Measurements from ENCODE around the gene COL15A1.

Gene COL15A1

DNA sequence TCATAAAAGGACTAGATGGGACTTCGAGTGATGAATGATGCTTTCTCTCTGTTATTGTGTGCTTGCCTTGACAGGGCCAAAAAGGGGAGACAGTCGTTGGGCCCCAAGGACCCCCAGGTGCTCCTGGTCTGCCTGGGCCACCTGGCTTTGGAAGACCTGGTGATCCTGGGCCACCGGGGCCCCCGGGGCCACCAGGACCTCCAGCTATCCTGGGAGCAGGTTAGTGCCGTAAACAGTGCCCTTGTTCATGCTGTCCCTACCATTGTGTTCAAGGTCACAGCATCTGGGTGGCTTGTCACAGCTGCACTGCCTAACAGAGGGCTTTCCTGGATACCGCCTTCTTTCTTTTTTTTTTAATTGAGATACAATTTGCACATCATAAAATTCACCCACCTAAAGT, 112.5 kb downstream of the COL15A1 start:
- TF ChIP-seq, protein P1, sequence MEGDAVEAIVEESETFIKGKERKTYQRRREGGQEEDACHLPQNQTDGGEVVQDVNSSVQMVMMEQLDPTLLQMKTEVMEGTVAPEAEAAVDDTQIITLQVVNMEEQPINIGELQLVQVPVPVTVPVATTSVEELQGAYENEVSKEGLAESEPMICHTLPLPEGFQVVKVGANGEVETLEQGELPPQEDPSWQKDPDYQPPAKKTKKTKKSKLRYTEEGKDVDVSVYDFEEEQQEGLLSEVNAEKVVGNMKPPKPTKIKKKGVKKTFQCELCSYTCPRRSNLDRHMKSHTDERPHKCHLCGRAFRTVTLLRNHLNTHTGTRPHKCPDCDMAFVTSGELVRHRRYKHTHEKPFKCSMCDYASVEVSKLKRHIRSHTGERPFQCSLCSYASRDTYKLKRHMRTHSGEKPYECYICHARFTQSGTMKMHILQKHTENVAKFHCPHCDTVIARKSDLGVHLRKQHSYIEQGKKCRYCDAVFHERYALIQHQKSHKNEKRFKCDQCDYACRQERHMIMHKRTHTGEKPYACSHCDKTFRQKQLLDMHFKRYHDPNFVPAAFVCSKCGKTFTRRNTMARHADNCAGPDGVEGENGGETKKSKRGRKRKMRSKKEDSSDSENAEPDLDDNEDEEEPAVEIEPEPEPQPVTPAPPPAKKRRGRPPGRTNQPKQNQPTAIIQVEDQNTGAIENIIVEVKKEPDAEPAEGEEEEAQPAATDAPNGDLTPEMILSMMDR (IDR thresholded peaks at IDR 0.05; ENCODE audit: low read depth, low read length) = no peak
- DNase-seq (ENCODE audit: low read depth in 2 of 2) = no peak
- H3K4me3 ChIP-seq (replicated peaks in 1 of 2; ENCODE audit: low read depth in 2 of 2, low read length in 2 of 2) = no peak overlapping the region

DNA sequence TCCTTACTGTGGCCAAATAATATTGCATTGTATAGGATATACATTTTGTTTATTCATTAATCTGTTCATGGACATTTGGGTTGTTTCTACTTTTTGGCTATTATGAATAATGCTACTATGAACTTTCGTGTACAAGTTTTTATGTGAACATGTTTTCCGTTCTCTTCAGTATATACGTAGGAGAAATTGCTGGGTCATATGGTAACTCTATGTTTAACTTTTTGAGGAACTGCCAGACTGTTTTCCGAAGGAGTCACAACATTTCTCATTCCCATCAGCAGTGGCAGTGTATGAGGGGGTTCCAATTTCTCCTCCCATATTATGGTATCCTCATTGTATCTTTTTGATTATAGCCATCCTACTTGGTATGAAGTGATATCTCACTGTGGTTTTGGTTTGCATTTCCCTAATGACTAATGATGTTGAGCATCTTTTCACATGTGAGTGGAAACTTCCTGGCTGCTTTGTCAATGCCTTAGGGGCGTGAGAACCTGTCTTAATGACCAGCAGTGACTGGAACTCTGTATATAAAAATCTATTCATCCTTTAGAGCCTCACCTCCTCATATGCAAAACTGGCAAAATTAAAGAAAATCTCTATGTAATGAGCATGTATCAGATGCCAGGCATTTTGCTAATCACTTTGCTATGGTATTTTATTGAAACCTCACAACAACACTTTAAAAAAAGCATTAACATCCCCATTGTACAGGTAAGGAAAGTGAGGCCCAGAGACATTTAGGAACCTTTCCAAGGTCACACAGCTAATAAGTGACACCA, 113.4 kb downstream of the COL15A1 start:
- peak; percentile 70 to 80 for DNase-seq (ENCODE audit: low read depth in 2 of 2)
- TF ChIP-seq, protein P1 (IDR thresholded peaks at IDR 0.05; ENCODE audit: low read depth, low read length) = no peak
- no peak overlapping the region for H3K4me3 ChIP-seq (replicated peaks in 1 of 2; ENCODE audit: low read depth in 2 of 2, low read length in 2 of 2)

DNA sequence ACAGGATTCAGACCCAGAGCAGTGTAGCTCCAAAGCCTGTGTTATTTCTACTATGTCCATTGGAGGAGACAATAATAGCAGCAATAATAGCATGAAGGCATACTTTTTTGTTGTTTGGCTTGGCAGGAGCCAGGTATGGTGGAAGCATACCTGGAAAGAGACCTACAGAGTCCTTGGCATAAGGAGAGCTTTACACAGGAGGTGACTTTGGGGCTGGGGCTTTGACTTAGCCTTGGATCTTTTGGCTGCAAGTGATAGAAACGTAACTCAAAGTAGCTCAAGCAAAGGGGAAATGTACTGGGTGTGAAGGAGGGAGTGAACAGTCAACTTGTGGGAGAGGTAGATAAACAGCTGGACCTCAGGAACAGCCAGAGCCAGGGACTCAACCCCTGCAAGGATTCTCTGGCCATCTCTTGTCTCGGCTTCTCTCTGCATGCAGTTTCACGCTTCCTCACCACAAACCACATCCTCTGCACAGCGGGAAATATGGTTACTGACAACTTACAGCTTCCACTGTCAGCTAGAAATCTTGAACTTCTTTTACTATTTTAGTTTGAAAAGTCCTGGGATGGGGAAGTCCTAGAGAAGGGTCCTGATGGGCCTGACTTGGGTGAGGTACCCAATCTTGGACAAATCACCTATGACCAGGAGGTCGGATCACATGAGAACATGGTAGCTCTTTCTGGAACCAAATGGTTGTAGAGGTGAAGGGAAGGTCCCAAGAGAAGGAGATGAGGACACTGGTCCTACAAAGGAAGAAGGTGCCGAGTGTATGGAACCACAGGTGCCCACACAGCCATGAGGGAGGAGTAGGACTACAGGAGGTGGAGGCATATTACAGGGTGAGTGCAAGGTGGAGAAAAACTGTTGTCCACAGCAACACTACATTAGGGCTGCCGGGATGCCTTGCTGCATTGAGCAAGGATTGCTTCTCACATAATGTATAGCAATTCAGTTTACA, 114.2 kb downstream of the COL15A1 start:
- TF ChIP-seq, protein P1 (IDR thresholded peaks at IDR 0.05; ENCODE audit: low read depth, low read length) = no peak
- DNase-seq (ENCODE audit: low read depth in 2 of 2) = peak; percentile 64 to 65
- no peak overlapping the region for H3K4me3 ChIP-seq (replicated peaks in 1 of 2; ENCODE audit: low read depth in 2 of 2, low read length in 2 of 2)

DNA sequence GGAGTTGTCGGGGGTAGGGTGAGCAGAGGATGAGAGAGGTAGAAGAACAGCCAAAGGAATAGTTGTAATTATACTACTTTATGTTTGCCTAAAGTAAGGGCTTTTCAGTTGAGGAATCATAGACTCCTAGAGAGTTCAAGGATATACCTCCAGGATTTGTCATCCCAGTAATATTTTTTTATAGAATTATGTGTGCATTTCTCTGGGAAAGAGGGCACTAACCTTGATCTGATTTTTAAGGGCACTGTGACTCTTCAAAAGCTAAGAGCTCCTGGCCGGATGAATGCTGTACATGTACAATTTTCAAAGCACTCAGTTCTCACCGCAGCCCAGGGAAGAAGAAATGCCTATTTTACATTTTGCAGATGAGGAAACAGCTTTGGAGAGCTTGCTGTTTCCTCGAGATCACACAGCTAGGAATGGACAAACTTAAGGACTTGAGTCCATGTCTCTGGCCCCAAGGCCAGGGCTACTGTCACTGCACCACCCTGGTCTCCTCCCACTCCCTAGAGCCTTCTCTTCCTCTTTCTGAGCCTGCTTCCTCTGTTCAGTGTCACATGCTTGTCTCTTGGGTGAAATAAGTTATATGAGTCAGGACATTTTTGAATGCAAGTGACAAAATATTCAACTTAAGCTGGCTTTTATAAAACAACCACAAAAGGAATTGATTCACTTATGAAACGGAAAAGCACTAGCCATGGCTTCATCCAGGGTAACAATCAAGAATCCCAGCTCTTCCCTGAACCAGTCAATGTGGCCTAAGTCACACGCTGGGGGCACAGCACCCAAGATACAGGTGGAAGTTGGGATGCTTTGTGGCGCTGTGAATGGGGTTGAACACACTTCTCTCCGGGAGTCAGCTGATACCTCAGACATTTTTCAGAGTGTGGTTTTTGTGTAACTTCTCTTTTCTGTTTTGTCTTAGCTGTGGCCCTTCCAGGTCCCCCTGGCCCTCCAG, 115.5 kb downstream of the COL15A1 start:
- TF ChIP-seq, protein P1 (IDR thresholded peaks at IDR 0.05; ENCODE audit: low read depth, low read length) = no peak
- H3K4me3 ChIP-seq (replicated peaks in 1 of 2; ENCODE audit: low read depth in 2 of 2, low read length in 2 of 2) = no peak overlapping the region
- peak in 1 of 2 donors; percentile 9 for DNase-seq (ENCODE audit: low read depth in 2 of 2)

DNA sequence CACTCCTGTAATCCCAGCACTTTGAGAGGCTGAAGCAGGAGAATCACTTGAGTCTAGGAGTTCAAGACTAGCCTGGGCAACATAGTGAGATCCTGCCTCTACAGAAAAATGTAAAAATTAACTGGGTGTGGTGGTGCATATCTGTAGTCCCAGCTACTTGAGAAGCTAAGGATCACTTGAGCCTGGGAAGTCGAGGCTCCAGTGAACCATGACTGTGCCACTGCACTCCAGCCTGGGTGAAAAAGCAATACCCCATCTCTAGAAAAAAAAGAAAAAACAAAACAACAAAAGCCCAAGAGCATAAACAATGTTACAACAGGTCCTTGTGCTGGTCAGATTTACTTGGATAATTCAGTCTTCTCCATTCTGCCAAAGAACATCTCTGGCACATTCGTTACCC, 116.9 kb downstream of the COL15A1 start:
- no peak for DNase-seq (ENCODE audit: low read depth in 2 of 2)
- H3K4me3 ChIP-seq (replicated peaks in 1 of 2; ENCODE audit: low read depth in 2 of 2, low read length in 2 of 2) = no peak overlapping the region
- TF ChIP-seq, protein P1 (IDR thresholded peaks at IDR 0.05; ENCODE audit: low read depth, low read length) = no peak

DNA sequence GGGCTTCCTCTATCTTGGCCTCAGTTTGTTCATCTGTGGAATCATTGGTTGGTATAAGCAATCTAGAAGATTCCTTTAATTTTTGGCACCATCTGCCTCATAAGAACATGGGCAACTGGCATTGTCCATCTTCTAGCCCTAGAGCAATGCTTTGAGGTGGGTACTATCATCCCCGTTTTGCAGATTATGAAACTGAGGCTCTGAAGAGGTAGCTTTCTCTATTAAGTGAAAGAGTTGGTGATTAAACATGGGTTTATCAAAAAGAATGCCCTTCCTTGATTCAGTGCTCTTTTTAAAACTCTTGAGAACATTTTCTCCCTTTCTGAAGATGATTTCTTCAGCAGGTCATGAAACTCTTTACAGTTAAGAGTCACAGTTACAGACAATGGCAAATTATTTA, 118.8 kb downstream of the COL15A1 start:
- TF ChIP-seq, protein P1 (IDR thresholded peaks at IDR 0.05; ENCODE audit: low read depth, low read length) = no peak
- H3K4me3 ChIP-seq (replicated peaks in 1 of 2; ENCODE audit: low read depth in 2 of 2, low read length in 2 of 2) = no peak overlapping the region
- no peak for DNase-seq (ENCODE audit: low read depth in 2 of 2)

Data from cardiac fibroblast (primary cell).